T-helper 2 cell treated with Interferon-gamma antibody and Interleukin-4, amounts not matched to agents 100 ng/mL and 5 ng/mL, for 36 hours (primary cell): ENCODE data around the gene TUBGCP4. TPM values are rescaled to one million over a fixed set of nuclear protein-coding genes. Genes with fewer than 3 reads are reported as not detected.

ENCODE experiments used
- total RNA-seq: library from RNA; stranded (reverse); gene quantifications from 2 replicates; pipeline ENCODE4 v1.2.3, GENCODE V29; 2022

The TUBGCP4 gene
- total RNA-seq, 1 donor from 2014 or later: 37.0 TPM

Other genes with a start within 250 kb of the TUBGCP4 start
- 15.8 and 17.4 TPM in 2 replicates for gene TMEM62, start 237.5 kb upstream of the TUBGCP4 start, total RNA-seq
- 66.2 and 67.8 TPM in 2 replicates for gene CCNDBP1, start 185.7 kb upstream of the TUBGCP4 start, total RNA-seq
- gene EPB42, start 150.1 kb upstream of the TUBGCP4 start, total RNA-seq: not detected in 2 replicates
- 0.09 and 0.11 TPM in 2 replicates for gene TGM5, start 104.2 kb upstream of the TUBGCP4 start, total RNA-seq
- not detected in 2 replicates for gene TGM7, start 68.8 kb upstream of the TUBGCP4 start, total RNA-seq
- 15.5 and 16.0 TPM in 2 replicates for gene LCMT2, start 40.5 kb upstream of the TUBGCP4 start, total RNA-seq
- gene ZSCAN29, start 58 bp upstream of the TUBGCP4 start, total RNA-seq: 28.0 and 28.2 TPM in 2 replicates
- gene TP53BP1, start 122.1 kb downstream of the TUBGCP4 start, total RNA-seq: 39.6 and 42.7 TPM in 2 replicates
- 12.6 and 12.7 TPM in 2 replicates for gene MAP1A, start 146.5 kb downstream of the TUBGCP4 start, total RNA-seq
- gene PPIP5K1, start 219.1 kb downstream of the TUBGCP4 start, total RNA-seq: 46.4 and 55.7 TPM in 2 replicates
- 0.45 TPM in 1 of 2 replicates, not detected in the other for gene CKMT1B, start 222.9 kb downstream of the TUBGCP4 start, total RNA-seq
- 0.36 and 0.48 TPM in 2 replicates for gene STRC, start 247.7 kb downstream of the TUBGCP4 start, total RNA-seq